IMR-90 (cell line): ENCODE results near the gene PSMD11.

Experiments used
- BHLHE40 ChIP-seq: fragments of 150-350 bp; IDR thresholded peaks from 2 replicates; pipeline ENCODE4 v1.6.1; 2016; ENCODE audit warnings: mild to moderate bottlenecking, low read depth, low read length
- CEBPB ChIP-seq: IDR thresholded peaks from 2 replicates; pipeline ENCODE4 v1.6.1; 2012; ENCODE audit warnings: low read depth, low read length, improper control_type of control experiment
- ELK1 ChIP-seq: fragments of 150-350 bp; IDR thresholded peaks from 2 replicates; pipeline ENCODE4 v1.6.1; 2016; ENCODE audit warnings: low read depth, mild to moderate bottlenecking, low read length, moderate library complexity, borderline replicate concordance
- FOS ChIP-seq: fragments of 150-350 bp; IDR thresholded peaks from 2 replicates; pipeline ENCODE4 v1.6.1; 2016; ENCODE audit warnings: low read depth, low read length
- MAZ ChIP-seq: IDR thresholded peaks from 2 replicates; pipeline ENCODE4 v1.6.1; 2012; ENCODE audit warnings: low read depth, mild to moderate bottlenecking, low read length, improper control_type of control experiment, moderate library complexity, borderline replicate concordance
- MXI1 ChIP-seq: IDR thresholded peaks from 2 replicates; pipeline ENCODE4 v1.6.1; 2012; ENCODE audit warnings: low read depth, mild to moderate bottlenecking, low read length, moderate library complexity, borderline replicate concordance
- NFE2L2 ChIP-seq: fragments of 150-350 bp; IDR thresholded peaks from 2 replicates; pipeline ENCODE4 v1.6.1; 2016; ENCODE audit warnings: low read depth, mild to moderate bottlenecking, low read length
- POLR2A ChIP-seq: IDR thresholded peaks from 2 replicates; pipeline ENCODE4 v1.6.1; 2012; ENCODE audit warnings: mild to moderate bottlenecking, low read depth, low read length
- RAD21 ChIP-seq: IDR thresholded peaks from 2 replicates; pipeline ENCODE4 v1.6.1; 2012; ENCODE audit warnings: low read length, improper control_type of control experiment
- RCOR1 ChIP-seq: IDR thresholded peaks from 2 replicates; pipeline ENCODE4 v1.6.1; 2012; ENCODE audit warnings: mild to moderate bottlenecking, low read length, improper control_type of control experiment; ENCODE audit not compliant: insufficient replicate concordance
- RFX5 ChIP-seq: IDR thresholded peaks from 2 replicates; pipeline ENCODE4 v1.8.0; 2012; ENCODE audit warnings: low read depth, mild to moderate bottlenecking, low read length, moderate library complexity
- SMC3 ChIP-seq: fragments of 150-350 bp; IDR thresholded peaks from 2 replicates; pipeline ENCODE4 v1.6.1; 2016; ENCODE audit warnings: low read depth, mild to moderate bottlenecking, antibody characterized with exemption, low read length, moderate library complexity
- USF2 ChIP-seq: fragments of 150-350 bp; IDR thresholded peaks from 2 replicates; pipeline ENCODE4 v1.6.1; 2017; ENCODE audit warnings: mild to moderate bottlenecking, antibody characterized with exemption, low read length, low read depth
- TF ChIP-seq, protein P1 (sequence below): conservative IDR thresholded peaks from 2 replicates; pipeline ENCODE4 v1.5.1; 2012; ENCODE audit warnings: mild to moderate bottlenecking, low read depth, low read length, improper control_type of control experiment

- TF ChIP-seq, protein P1, sequence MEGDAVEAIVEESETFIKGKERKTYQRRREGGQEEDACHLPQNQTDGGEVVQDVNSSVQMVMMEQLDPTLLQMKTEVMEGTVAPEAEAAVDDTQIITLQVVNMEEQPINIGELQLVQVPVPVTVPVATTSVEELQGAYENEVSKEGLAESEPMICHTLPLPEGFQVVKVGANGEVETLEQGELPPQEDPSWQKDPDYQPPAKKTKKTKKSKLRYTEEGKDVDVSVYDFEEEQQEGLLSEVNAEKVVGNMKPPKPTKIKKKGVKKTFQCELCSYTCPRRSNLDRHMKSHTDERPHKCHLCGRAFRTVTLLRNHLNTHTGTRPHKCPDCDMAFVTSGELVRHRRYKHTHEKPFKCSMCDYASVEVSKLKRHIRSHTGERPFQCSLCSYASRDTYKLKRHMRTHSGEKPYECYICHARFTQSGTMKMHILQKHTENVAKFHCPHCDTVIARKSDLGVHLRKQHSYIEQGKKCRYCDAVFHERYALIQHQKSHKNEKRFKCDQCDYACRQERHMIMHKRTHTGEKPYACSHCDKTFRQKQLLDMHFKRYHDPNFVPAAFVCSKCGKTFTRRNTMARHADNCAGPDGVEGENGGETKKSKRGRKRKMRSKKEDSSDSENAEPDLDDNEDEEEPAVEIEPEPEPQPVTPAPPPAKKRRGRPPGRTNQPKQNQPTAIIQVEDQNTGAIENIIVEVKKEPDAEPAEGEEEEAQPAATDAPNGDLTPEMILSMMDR, result no peak
- TF ChIP-seq CEBPB, result no peak
- TF ChIP-seq RFX5, result no peak
- no peak for TF ChIP-seq POLR2A
- no peak for TF ChIP-seq BHLHE40
- TF ChIP-seq RAD21, result no peak
- no peak for TF ChIP-seq FOS
- TF ChIP-seq ELK1, result no peak
- TF ChIP-seq MXI1, result no peak
- TF ChIP-seq USF2, result no peak
- TF ChIP-seq SMC3, result no peak
- no peak for TF ChIP-seq MAZ
- no peak for TF ChIP-seq RCOR1
- TF ChIP-seq NFE2L2, result no peak
Measured at GRCh38 chr17:32396343-32396742, 48.0 kb upstream of the PSMD11 start.
